A549 (cell line): Measurements from ENCODE around the gene STRN3. TPM values are rescaled to one million over a fixed set of nuclear protein-coding genes. Genes with fewer than 3 reads are reported as not detected.
A peak's percentile ranks its signal among the peaks of the same experiment; 100 is the strongest.
"Not testable (repeated sequence)": the region's sequence is repeated elsewhere in the genome, so short reads cannot be mapped to it uniquely, and the experiment has no call there.

Experiments used
- ATAC-seq, 2 experiments: fragments of 200-7000 bp in 1 of 2; fragments of >200 bp in 1 of 2; cut with Nextera tagmentation in 1 of 2; cut with Tn5 transposase in 1 of 2; 3 replicates each; pipeline versions ENCODE4 v1.8.0 to v1.9.1; 2018 to 2020; ENCODE audit warnings: mild to moderate bottlenecking in 1 of 2, moderate library complexity in 1 of 2
- CTCF ChIA-PET: fragments of 300-600 bp; sonication (Branson Sonifier 250); formaldehyde crosslinking; extraction: SDS; loops from one replicate; lab custom pipeline; 2021; ENCODE audit warnings: antibody characterized with exemption, inconsistent platforms; lab: Yijun Ruan, JAX
- POLR2A ChIA-PET: fragments of 350-600 bp; formaldehyde crosslinking; extraction: SDS; loops from one replicate; lab custom pipeline; 2021; ENCODE audit warnings: antibody characterized with exemption, inconsistent platforms; lab: Yijun Ruan, JAX
- DNase-seq, 2 experiments: peaks; one replicate each; pipeline versions ENCODE4 v3.0.0 to v3.0.0-alpha.2; 2011 to 2016; ENCODE audit warnings: low read depth in 1 of 2, low spot score in 1 of 2
- FAIRE-seq: peaks from 2 replicates; lab custom pipeline; 2011; peaks lifted over from hg19 to GRCh38; lab: Jason Lieb, UNC
- H3K27ac ChIP-seq, 2 experiments: fragments of >200 bp; sonication (Bioruptor Twin); formaldehyde crosslinking; 3 replicates each; pipeline ENCODE4 v1.5.1; 2016 to 2017
- H3K4me1 ChIP-seq: fragments of >200 bp; sonication (Bioruptor Twin); formaldehyde crosslinking; 3 replicates; pipeline ENCODE4 v1.6.1; 2016
- H3K4me2 ChIP-seq: fragments of >200 bp; sonication (Bioruptor Twin); formaldehyde crosslinking; 3 replicates; pipeline ENCODE4 v1.6.1; 2016
- H3K4me3 ChIP-seq: fragments of >200 bp; sonication (Bioruptor Twin); formaldehyde crosslinking; 3 replicates; pipeline ENCODE4 v1.5.1; 2016
- H3K9me3 ChIP-seq: fragments of >200 bp; sonication (Bioruptor Twin); formaldehyde crosslinking; 3 replicates; pipeline ENCODE4 v1.6.1; 2016
- CBX8 ChIP-seq: fragments of 200-600 bp; sonication (generic); IDR thresholded peaks from 2 replicates; pipeline ENCODE4 v1.6.1; 2016
- EHMT2 ChIP-seq: fragments of 200-600 bp; sonication (generic); IDR thresholded peaks from 2 replicates; pipeline ENCODE4 v1.6.1; 2016; ENCODE audit warnings: antibody characterized with exemption, low read depth, mild to moderate bottlenecking, moderate library complexity
- ESRRA ChIP-seq: fragments of 150-350 bp; IDR thresholded peaks from 2 replicates; pipeline ENCODE4 v1.6.1; 2014; ENCODE audit warnings: mild to moderate bottlenecking, low read length, borderline replicate concordance
- FOSB ChIP-seq: fragments of 250-450 bp; sonication (Bioruptor Pico); IDR thresholded peaks from 2 replicates; pipeline ENCODE4 v1.5.0; 2020; ENCODE audit warnings: mild to moderate bottlenecking, moderate library complexity
- FOXS1 ChIP-seq: fragments of 250-450 bp; sonication (Bioruptor Pico); IDR thresholded peaks from 2 replicates; pipeline ENCODE4 v1.5.0; 2020; ENCODE audit warnings: mild to moderate bottlenecking, moderate library complexity
- HDAC2 ChIP-seq: fragments of 200-600 bp; sonication (generic); IDR thresholded peaks from 2 replicates; pipeline ENCODE4 v1.6.1; 2016
- HES2 ChIP-seq: fragments of >200 bp; sonication (Bioruptor Twin); formaldehyde crosslinking; IDR thresholded peaks from 2 replicates; pipeline ENCODE4 v1.6.1; 2016
- HOXB5 ChIP-seq: fragments of 250-450 bp; sonication (Bioruptor Pico); IDR thresholded peaks from 2 replicates; pipeline ENCODE4 v1.5.0; 2020; ENCODE audit warnings: mild to moderate bottlenecking, moderate library complexity
- MAFK ChIP-seq: fragments of 450-650 bp; IDR thresholded peaks from 2 replicates; pipeline ENCODE4 v1.6.1; 2014; ENCODE audit not compliant: partially characterized antibody
- MAX ChIP-seq: IDR thresholded peaks from 2 replicates; pipeline ENCODE4 v1.6.1; 2012
- NR3C1 ChIP-seq: fragments of >200 bp; sonication (Bioruptor Twin); formaldehyde crosslinking; IDR thresholded peaks from 3 replicates; pipeline ENCODE4 v1.6.1; 2017
- POLR2A ChIP-seq: IDR thresholded peaks from 2 replicates; pipeline ENCODE4 v1.6.1; 2012; ENCODE audit warnings: mild to moderate bottlenecking, low read length
- RCOR1 ChIP-seq: fragments of 150-350 bp; IDR thresholded peaks from 2 replicates; pipeline ENCODE4 v1.6.1; 2014; ENCODE audit warnings: antibody characterized with exemption, low read length, low read depth
- WGBS: methylation state at CpG from one replicate; pipeline ENCODE4 v1.1.6; 2017; ENCODE audit errors: missing lambda C conversion rate; 5-methylcytosine and 5-hydroxymethylcytosine counted together
- polyA plus RNA-seq, 4 experiments: library from polyadenylated mRNA; depleted of rRNA in 3 of 4; stranded (reverse); fragments of >200 nt; fragmentation: RNase III in 1 of 4; extraction: RNeasy Plus Mini Kit Qiagen cat#74134 plus additional on column Dnase treatment in 1 of 4; gene quantifications; 2 replicates in 3 of 4; 3 replicates in 1 of 4; pipeline ENCODE4 v1.2.3, GENCODE V29; 2011 to 2017
- TF ChIP-seq, protein P1 (sequence below): fragments of 450-650 bp; IDR thresholded peaks from 2 replicates; pipeline ENCODE4 v1.6.1; 2014; ENCODE audit warnings: antibody characterized with exemption

STRN3 gene
- polyA plus RNA-seq, 2 of the 4 experiments (the other 2 are of a cell fraction): 22.1 to 44.8 TPM

GRCh38 chr14:30972882-30973582 lies 53.1 kb downstream of the STRN3 start:
- ChIA-PET CTCF (no interaction called here), POLR2A (no interaction called here)
- ATAC-seq (no peak), FAIRE-seq (no peak), DNase-seq (no peak)
- Histone ChIP-seq H3K4me3 (no peak overlapping the region), H3K4me1 (peaks cover 49% of the 10 kb centered on the region), H3K9me3 (no peaks in the 10 kb centered on the region), H3K27ac (no peak overlapping the region), H3K4me2 (peak overlapping the region; percentile 37; the same call in 2 of the 3 replicates)
- TF ChIP-seq HDAC2 (no peak), RCOR1 (no peak), NR3C1 (no peak), MAFK (no peak), FOSB (CRISPR knock-in tag) (no peak), HES2 (no peak), ESRRA (no peak), EHMT2 (no peak)
- TF ChIP-seq, protein P1, sequence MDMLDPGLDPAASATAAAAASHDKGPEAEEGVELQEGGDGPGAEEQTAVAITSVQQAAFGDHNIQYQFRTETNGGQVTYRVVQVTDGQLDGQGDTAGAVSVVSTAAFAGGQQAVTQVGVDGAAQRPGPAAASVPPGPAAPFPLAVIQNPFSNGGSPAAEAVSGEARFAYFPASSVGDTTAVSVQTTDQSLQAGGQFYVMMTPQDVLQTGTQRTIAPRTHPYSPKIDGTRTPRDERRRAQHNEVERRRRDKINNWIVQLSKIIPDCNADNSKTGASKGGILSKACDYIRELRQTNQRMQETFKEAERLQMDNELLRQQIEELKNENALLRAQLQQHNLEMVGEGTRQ: no peak
- 92% methylated on average over 6 of the region's 7 CpGs for WGBS

GRCh38 chr14:30972036-30972732 lies 54.0 kb downstream of the STRN3 start:
- FAIRE-seq, ATAC-seq, H3K4me3 ChIP-seq, H3K27ac ChIP-seq, DNase-seq, POLR2A ChIA-PET, H3K9me3 ChIP-seq, H3K4me2 ChIP-seq: not testable (repeated sequence)
- CTCF ChIA-PET: interaction anchor here (0.8 to 1.1 kb wide), 2 partner anchors 8 to 46 kb away, joined by 3 to 5 read pairs; no protein-coding TSS in a partner anchor
- peaks cover 56% of the 10 kb centered on the region for H3K4me1 ChIP-seq
- 90% methylated on average over 11 of the region's 11 CpGs for WGBS

- DNase-seq (no peak), FAIRE-seq (no peak), ATAC-seq (no peak)
- Histone ChIP-seq H3K9me3 (no peaks in the 10 kb centered on the region), H3K27ac (no peak overlapping the region), H3K4me1 (peaks cover 62% of the 10 kb centered on the region), H3K4me2 (no peak overlapping the region), H3K4me3 (no peak overlapping the region)
- WGBS: 70% methylated on average over 5 of the region's 5 CpGs
- POLR2A ChIA-PET: no interaction called here
- TF ChIP-seq MAX (no peak), ESRRA (no peak), POLR2A (no peak), FOXS1 (CRISPR knock-in tag) (no peak), CBX8 (no peak), HOXB5 (no peak)
- CTCF ChIA-PET: interaction anchor here (0.6 to 1.6 kb wide), 4 partner anchors 8 to 184 kb away, joined by 3 to 5 read pairs (median 4); no protein-coding TSS in a partner anchor
These were observed 54.6 kb downstream of the STRN3 start for GRCh38 chr14:30971586-30971985.

GRCh38 chr14:30969796-30970195 lies 56.4 kb downstream of the STRN3 start:
- FAIRE-seq, DNase-seq, H3K9me3 ChIP-seq, ATAC-seq, H3K27ac ChIP-seq, H3K4me3 ChIP-seq, H3K4me2 ChIP-seq, POLR2A ChIA-PET: not testable (repeated sequence)
- H3K4me1 ChIP-seq: peaks cover 73% of the 10 kb centered on the region
- 85% methylated on average over 4 of the region's 4 CpGs for WGBS
- CTCF ChIA-PET: interaction anchor here (0.6 to 1.6 kb wide), 3 partner anchors 11 to 207 kb away, joined by 3 to 5 read pairs (median 5); no protein-coding TSS in a partner anchor
